ENCODE data around the gene ZNF786.

DNA sequence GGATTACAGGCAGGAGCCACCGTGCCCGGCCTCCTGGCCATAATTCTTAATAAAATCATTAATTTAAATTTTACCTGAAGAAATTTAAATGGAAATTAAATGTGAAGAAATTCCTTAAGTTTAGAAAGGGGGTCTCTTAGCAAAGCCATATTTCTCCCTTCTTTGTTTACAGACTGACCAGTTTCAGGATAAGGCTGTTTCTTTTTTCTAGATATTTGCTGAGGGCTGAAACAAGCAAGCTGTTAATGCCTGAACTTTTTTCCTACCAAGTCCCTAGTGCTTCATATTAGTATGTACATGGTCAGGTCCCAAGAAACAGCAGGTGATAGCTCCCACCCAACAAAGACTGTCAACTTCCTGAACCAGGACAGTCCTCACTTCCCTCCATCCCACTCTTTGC lies 44.1 kb downstream of the ZNF786 start:
- TF ChIP-seq, protein P1, sequence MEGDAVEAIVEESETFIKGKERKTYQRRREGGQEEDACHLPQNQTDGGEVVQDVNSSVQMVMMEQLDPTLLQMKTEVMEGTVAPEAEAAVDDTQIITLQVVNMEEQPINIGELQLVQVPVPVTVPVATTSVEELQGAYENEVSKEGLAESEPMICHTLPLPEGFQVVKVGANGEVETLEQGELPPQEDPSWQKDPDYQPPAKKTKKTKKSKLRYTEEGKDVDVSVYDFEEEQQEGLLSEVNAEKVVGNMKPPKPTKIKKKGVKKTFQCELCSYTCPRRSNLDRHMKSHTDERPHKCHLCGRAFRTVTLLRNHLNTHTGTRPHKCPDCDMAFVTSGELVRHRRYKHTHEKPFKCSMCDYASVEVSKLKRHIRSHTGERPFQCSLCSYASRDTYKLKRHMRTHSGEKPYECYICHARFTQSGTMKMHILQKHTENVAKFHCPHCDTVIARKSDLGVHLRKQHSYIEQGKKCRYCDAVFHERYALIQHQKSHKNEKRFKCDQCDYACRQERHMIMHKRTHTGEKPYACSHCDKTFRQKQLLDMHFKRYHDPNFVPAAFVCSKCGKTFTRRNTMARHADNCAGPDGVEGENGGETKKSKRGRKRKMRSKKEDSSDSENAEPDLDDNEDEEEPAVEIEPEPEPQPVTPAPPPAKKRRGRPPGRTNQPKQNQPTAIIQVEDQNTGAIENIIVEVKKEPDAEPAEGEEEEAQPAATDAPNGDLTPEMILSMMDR (IDR thresholded peaks at IDR 0.05 in 4 of 5, conservative IDR thresholded peaks at IDR 0.05 in 1 of 5), result no peak
- no peak for TF ChIP-seq POLR2A (IDR thresholded peaks at IDR 0.05)
